Mononuclear cell (primary cell): Measurements from ENCODE around the gene PTPRK. TPM values are rescaled to one million over a fixed set of nuclear protein-coding genes. Genes with fewer than 3 reads are reported as not detected.
"Not testable (repeated sequence)": the region's sequence is repeated elsewhere in the genome, so short reads cannot be mapped to it uniquely, and the experiment has no call there.

ENCODE experiments used
- H3K27me3 ChIP-seq: 2 replicates; pipeline ENCODE4 v1.6.0; 2011; ENCODE audit warnings: low read length, control low read depth; ENCODE audit not compliant: insufficient read depth
- H3K4me1 ChIP-seq: 2 replicates; pipeline ENCODE4 v1.5.1; 2011; ENCODE audit warnings: mild to moderate bottlenecking, low read length, control low read depth; ENCODE audit not compliant: insufficient read depth
- H3K4me3 ChIP-seq: 2 replicates; pipeline ENCODE4 v1.5.1; 2011; ENCODE audit warnings: mild to moderate bottlenecking, low read length, moderate library complexity
- H3K9me3 ChIP-seq: 2 replicates; pipeline ENCODE4 v1.5.1; 2011; ENCODE audit warnings: low read depth, mild to moderate bottlenecking, control low read depth, low read length
- total RNA-seq: library from RNA; depleted of rRNA; stranded (reverse); fragments of >200 nt; gene quantifications from one replicate; pipeline ENCODE4 v1.2.3, GENCODE V29; 2012

The PTPRK gene
- total RNA-seq, 1 donor: 3.4 TPM

DNA sequence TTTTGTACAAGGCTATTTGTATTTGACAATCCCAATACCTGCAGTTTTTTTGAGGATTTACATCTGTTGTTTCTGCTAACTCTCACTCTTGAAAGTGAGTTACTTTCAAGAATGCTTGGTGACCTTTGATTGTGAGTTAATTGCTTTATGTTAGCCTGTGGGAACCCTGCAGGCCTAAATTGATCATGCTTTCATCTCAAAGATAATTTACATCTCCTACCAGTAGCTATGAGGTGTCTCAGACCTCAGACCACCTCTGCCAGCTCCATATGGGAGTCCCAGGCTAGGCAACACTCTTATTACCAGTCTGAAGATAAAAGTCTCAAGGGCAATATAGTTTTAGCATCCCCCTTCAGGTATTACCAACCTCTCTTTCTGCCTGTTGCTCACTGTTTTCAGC lies 503.1 kb downstream of the PTPRK start:
- H3K4me3 ChIP-seq: no peak overlapping the region
- H3K9me3 ChIP-seq: no peaks in the 10 kb centered on the region
- H3K27me3 ChIP-seq: no peaks in the 10 kb centered on the region
- no peaks in the 10 kb centered on the region for H3K4me1 ChIP-seq

DNA sequence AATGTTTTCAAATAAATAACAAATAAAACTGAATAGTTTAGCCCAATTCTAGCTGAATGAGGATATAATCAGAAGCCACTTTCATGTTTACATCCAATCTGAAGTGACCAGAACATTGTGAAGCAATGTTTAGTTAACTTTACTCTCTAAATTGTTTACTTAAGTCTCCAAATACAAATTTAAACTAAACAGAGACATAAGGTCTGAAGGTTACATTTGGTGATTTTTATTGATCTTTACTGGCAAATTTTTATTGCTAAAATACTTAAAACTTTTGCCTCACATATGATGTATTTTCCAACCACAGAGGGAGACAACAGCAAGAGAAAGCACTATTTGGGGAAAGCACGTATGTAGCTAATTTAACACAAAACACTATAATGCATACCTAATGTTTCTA lies 512.7 kb downstream of the PTPRK start:
- no peaks in the 10 kb centered on the region for H3K27me3 ChIP-seq

DNA sequence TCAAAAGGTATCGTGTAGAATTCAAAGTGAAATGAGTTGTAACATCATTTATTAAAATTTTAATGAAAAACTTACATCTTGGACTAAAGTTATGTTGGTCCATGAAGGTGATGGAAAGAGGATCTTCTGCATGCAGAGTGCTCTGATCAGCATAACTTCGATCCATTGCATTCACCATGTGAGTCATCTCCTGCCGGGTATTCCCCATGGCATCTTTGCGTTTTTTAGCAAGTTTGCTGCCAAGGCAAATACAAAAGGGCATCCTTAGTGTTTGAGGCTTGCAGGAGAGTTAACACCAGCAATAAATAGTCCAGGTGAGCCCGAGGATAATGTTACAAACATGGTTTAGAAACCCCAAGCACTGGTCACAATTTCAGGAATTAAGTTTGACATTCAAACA lies 515.4 kb downstream of the PTPRK start:
- Histone ChIP-seq H3K4me3 (no peak overlapping the region), H3K4me1 (no peaks in the 10 kb centered on the region), H3K9me3 (no peaks in the 10 kb centered on the region), H3K27me3 (no peaks in the 10 kb centered on the region)

More for the DNA sequence above, 512.7 kb downstream of the PTPRK start:
- Histone ChIP-seq H3K4me1 (no peaks in the 10 kb centered on the region), H3K9me3 (no peaks in the 10 kb centered on the region), H3K4me3 (no peak overlapping the region)

DNA sequence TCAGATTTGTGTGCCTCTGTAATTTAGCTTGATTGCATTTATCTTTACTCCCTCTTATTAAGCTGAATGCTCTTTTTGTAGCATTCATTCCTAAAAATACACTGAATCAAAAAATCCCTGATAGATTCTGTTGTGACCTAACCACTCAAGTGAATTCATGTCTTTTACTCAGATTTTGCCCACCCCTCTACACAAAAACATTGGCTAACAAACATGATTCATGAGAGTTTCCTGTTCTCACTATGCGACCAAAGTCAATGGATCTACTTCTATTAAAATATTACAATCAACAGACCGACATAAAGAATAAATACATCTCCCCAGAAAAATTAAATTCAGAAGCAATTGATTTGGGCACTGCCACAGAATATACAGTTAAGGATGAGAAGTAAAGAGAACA lies 520.0 kb downstream of the PTPRK start:
- Histone ChIP-seq H3K4me1 (no peaks in the 10 kb centered on the region), H3K9me3 (no peaks in the 10 kb centered on the region), H3K27me3 (no peaks in the 10 kb centered on the region), H3K4me3 (no peak overlapping the region)

DNA sequence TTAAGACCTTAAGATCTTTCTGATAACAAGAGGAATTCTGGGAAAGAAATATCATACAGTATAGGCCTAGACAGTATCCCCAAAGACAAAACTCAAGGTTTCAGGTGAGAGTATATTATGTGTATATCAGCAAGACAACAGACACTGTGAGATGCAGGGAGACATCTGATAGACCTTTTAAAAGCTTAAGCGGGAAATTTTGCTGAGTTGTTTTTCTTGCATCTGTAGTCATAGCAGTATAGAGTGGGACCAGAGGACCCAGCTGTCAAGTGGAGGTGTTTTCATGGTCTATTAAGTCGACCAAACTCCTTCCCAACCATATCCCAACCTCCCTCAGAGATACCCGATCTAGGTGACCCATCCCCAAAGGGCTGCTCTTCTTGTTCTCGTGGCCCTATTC lies 521.4 kb downstream of the PTPRK start:
- H3K27me3 ChIP-seq: no peaks in the 10 kb centered on the region
- no peaks in the 10 kb centered on the region for H3K9me3 ChIP-seq
- no peaks in the 10 kb centered on the region for H3K4me1 ChIP-seq
- no peak overlapping the region for H3K4me3 ChIP-seq

DNA sequence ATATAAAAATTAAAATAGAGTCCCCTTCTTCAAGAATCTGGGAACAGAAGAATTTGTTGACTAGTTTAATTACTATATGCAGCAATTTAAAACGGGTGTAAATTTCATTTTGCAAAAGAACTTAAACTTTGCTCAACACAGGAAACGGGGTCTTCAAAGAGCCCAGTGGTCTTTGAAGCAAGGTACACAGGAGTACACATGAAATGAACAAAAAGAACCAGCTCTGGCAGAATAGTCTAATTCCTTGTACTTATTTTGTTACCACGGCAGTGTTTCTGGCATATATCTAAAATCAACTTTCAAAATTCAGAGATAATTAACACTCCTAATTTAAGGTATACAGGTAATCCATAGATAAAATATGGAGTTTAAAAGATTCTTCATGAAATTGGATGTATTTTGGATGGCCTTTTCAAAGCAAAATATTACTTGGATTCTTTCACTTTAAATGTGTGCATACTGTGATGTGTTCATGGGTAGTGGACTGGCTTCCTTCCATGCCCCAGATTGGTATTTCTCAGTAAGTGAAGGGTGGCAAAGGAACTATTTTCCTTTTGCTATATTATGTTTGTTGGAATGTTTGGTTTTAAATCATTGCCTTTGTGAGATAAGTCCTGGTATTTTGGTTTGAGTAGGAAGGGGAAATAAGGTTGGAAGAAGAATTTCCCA lies 522.8 kb downstream of the PTPRK start:
- no peaks in the 10 kb centered on the region for H3K4me1 ChIP-seq
- no peak overlapping the region for H3K4me3 ChIP-seq
- no peaks in the 10 kb centered on the region for H3K9me3 ChIP-seq
- H3K27me3 ChIP-seq: no peaks in the 10 kb centered on the region

DNA sequence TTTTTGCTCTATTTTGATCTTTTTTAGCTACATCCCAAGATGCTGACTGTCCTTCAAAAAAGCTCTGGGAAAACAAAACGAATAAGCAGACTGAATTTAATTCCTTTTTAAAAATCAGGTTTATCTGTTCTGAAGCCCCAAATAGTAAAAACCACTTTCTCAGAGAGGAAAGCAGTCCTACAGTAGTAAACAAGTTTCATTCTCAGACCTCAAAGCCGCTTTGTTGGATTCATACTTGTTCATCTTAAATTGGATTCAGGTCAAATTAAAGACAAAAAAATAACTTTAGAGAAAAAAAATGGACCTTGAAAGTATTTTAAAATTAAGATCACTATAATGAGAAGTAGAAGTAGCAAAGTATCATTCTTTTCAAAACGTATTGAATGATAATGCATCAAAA lies 523.5 kb downstream of the PTPRK start:
- H3K4me3 ChIP-seq: no peak overlapping the region
- no peaks in the 10 kb centered on the region for H3K4me1 ChIP-seq
- no peaks in the 10 kb centered on the region for H3K27me3 ChIP-seq
- H3K9me3 ChIP-seq: no peaks in the 10 kb centered on the region

DNA sequence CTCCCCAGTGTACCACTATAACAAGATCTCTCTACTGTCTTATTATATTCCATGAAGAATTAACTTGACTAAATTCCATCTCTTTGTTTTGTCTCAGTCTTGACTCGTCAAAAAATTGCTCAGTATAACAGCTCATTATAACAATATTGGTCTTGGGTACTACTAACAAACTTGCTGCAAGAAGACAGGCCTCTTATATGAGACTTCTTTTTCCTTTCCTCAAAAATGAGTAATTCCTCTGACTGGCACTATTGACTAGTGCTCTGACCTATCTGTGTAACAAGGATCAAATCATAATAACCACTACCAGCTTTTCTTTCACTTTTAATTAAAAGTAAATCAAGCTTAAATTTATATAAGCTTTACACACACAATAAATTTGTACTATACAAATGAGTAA lies 528.3 kb downstream of the PTPRK start:
- Histone ChIP-seq H3K4me1 (no peaks in the 10 kb centered on the region), H3K27me3 (no peaks in the 10 kb centered on the region), H3K4me3 (no peak overlapping the region), H3K9me3 (no peaks in the 10 kb centered on the region)

DNA sequence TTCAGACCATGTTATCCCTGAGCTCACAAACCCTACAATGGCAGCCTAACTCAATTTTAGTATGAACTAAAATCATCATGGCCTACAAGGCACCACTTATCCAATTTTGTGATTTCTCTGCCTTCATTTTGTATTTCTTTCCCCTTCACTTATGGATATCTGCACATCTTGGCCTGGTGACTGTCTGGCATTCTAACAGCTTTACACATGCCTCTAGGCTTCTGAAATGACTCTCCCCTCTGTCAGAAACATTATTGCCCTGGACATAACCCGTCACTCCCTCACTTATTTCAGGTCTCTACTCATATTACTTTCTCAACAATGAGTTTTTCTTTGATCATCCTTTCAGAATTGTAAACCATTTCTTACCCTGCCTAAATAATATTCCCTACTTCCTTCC lies 530.3 kb downstream of the PTPRK start:
- H3K27me3 ChIP-seq: no peaks in the 10 kb centered on the region
- no peaks in the 10 kb centered on the region for H3K9me3 ChIP-seq
- no peaks in the 10 kb centered on the region for H3K4me1 ChIP-seq
- no peak overlapping the region for H3K4me3 ChIP-seq

DNA sequence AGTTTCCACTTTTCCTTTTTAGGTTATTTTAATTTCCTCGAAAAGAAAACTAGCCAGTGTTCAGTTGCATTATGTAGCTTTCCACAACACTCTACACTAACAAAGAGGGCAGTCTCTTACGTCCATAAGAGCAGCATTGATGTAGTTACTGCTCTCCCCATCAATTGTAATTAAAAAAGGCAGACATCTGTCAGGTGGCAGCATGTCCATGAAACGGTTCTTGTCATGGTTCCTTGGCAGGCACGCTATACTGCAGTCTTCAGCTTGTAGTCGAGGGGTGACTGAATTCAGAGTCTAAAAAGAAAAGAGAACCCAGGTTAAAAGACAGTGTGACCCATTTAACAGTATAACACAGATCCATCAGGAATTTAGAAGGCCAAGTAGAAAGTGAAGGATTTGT lies 539.4 kb downstream of the PTPRK start:
- Histone ChIP-seq H3K4me3 (no peak overlapping the region), H3K9me3 (no peaks in the 10 kb centered on the region), H3K4me1 (no peaks in the 10 kb centered on the region), H3K27me3 (no peaks in the 10 kb centered on the region)

DNA sequence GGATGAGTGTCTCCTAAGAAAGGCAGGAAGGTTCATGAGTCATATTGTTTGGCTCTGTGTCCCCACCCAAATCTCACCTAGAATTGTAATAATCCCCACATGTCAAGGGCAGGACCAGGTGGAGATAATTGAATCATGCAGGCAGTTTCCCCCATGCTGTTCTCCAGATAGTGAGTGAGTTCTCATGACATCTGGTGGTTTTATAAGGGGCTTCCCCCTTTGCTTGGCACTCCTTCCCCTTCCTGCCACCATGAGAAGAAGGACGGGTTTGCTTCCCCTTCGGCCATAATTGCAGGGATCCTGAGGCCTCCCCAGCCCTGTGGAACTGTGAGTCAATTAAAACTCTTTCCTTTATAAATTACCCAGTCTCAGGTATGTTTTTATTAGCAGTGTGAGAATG lies 542.2 kb downstream of the PTPRK start:
- H3K4me1 ChIP-seq, H3K27me3 ChIP-seq, H3K9me3 ChIP-seq, H3K4me3 ChIP-seq: not testable (repeated sequence)

DNA sequence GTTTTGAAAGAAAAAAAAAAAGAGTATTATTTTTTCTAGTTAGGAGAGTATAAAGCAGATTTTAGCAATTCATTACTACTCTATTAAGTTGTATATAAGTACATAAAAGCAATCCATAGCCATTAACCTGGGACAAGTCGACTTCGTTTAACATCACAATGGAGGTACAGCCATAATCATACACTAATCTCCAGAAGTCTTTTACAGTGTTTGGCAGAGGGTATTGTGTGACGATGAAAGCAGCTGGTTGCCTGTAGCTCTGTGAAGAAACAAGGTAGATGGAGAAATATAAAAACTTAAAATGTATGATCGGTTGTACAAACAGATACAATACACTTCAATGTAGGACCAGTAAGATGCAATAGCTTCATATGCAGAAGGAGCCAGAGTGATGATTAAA lies 543.6 kb downstream of the PTPRK start:
- Histone ChIP-seq H3K9me3 (no peaks in the 10 kb centered on the region), H3K27me3 (no peaks in the 10 kb centered on the region), H3K4me3 (no peak overlapping the region), H3K4me1 (peaks cover 4% of the 10 kb centered on the region)

DNA sequence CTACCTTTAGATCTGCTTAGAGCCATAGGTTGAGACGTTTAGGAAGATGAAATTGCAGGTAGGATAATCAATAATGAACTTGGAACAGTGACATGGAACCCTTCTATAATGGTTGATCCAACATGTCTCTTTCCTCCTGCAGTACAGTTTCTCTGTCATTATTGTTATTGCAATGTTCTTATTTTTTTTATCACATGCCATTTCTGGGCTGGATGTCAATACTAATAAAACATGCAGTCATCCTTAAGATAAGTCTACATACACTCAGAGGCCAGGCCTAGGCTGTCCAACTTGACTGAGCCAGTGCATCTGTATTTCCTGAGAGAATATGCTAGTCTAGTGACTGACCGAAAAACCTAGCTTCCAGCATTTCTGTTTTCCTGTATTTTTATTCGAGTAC lies 544.3 kb downstream of the PTPRK start:
- Histone ChIP-seq H3K27me3 (no peaks in the 10 kb centered on the region), H3K4me3 (no peak overlapping the region), H3K4me1 (peaks cover 4% of the 10 kb centered on the region), H3K9me3 (no peaks in the 10 kb centered on the region)

DNA sequence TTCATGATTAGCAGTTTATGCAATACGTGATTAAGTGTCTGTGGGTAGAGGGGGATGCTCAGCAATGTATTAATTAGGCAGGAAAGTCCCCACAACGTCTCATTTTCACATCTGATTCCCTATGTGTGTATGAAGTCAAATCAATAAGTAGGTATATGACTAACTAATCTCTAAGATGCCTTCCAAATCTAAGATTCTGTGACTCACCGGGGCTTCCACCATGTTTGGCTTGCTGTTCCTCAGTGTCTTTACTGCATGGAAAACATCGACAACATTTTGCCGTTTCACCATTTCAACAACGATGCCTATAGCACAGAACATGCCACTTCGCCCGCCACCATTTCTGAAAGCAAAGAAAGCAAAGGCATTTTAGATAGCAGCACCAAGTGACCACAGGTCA lies 547.6 kb downstream of the PTPRK start:
- Histone ChIP-seq H3K4me1 (peaks cover 4% of the 10 kb centered on the region), H3K27me3 (no peaks in the 10 kb centered on the region), H3K9me3 (no peaks in the 10 kb centered on the region), H3K4me3 (no peak overlapping the region)

DNA sequence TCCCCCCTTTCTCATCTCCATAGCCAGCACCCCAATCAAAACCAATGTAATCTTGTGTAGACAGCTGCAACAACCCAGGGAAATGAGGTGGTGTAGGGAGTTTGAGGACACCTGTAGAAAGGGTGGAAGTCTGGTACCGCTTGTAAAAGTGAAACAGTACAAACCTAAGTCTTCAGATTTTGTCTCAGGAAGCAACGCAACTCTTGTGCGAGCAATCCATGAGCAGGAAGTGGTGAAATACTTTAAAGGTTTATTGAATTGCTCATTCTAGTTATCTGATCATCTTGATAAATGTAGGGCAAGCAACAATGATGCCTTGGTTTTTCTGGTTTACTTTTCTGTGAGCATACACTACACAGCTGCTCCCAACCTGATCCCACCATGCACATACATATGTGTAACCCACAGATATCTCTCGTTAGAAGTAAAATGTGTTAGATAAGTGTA lies 548.4 kb downstream of the PTPRK start:
- Histone ChIP-seq H3K4me3 (peak overlapping the region; percentile 5), H3K27me3 (no peaks in the 10 kb centered on the region), H3K4me1 (peaks cover 4% of the 10 kb centered on the region), H3K9me3 (no peaks in the 10 kb centered on the region)

DNA sequence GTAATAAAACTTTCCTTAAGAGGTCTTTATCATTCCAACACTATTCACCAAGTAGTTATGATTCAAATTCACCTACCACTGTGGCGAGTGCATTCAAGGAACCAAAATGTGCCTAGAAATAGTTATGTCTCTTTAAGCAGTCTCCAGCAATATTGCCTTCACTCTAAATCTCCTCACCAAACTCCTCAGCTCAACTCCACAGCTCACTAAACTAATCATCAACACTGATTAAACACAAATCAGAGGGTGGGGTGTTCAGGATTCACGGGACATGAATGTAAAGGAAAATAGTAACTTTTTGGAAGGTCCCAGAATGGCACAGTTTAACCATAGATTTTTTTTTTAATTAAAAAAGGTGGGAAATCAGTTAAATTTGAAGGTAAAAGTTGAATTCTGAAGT lies 549.0 kb downstream of the PTPRK start:
- H3K4me3 ChIP-seq: no peak overlapping the region

More for the DNA sequence above, 549.0 kb downstream of the PTPRK start:
- no peaks in the 10 kb centered on the region for H3K27me3 ChIP-seq
- peaks cover 4% of the 10 kb centered on the region for H3K4me1 ChIP-seq
- no peaks in the 10 kb centered on the region for H3K9me3 ChIP-seq
